IPS DF 6.9 (cell line): Measurements from ENCODE around the gene RNMT.

Source experiments
- DNase-seq: peaks from one replicate; pipeline ENCODE4 v3.0.0-alpha.2; 2013; ENCODE audit warnings: low read depth, low spot score
- H3K27ac ChIP-seq: one replicate; pipeline ENCODE4 v1.5.1; 2013; ENCODE audit warnings: low read length, control low read depth
- H3K27me3 ChIP-seq: 2 replicates; pipeline ENCODE4 v1.6.1; 2013; ENCODE audit warnings: mild to moderate bottlenecking, low read length; ENCODE audit not compliant: control insufficient read depth, insufficient read depth
- H3K36me3 ChIP-seq: 2 replicates; pipeline ENCODE4 v1.6.1; 2013; ENCODE audit warnings: low read length; ENCODE audit not compliant: control insufficient read depth, insufficient read depth
- H3K4me1 ChIP-seq: 2 replicates; pipeline ENCODE4 v1.6.1; 2013; ENCODE audit warnings: low read length; ENCODE audit not compliant: control insufficient read depth, insufficient read depth
- H3K4me3 ChIP-seq: 2 replicates; pipeline ENCODE4 v1.5.1; 2013; ENCODE audit warnings: mild to moderate bottlenecking, low read length
- H3K9me3 ChIP-seq: 2 replicates; pipeline ENCODE4 v1.6.1; 2013; ENCODE audit warnings: low read length, inconsistent platforms; ENCODE audit not compliant: control insufficient read depth, insufficient read depth
- WGBS: extraction: QIAGEN DNeasy Blood & Tissue Kit; methylation state at CpG from one replicate; pipeline ENCODE4 v1.1.7; 2013; ENCODE audit warnings: mixed read lengths, missing lambda C conversion rate; ENCODE audit not compliant: insufficient read length, insufficient coverage; 5-methylcytosine and 5-hydroxymethylcytosine counted together

The RNMT gene

DNA sequence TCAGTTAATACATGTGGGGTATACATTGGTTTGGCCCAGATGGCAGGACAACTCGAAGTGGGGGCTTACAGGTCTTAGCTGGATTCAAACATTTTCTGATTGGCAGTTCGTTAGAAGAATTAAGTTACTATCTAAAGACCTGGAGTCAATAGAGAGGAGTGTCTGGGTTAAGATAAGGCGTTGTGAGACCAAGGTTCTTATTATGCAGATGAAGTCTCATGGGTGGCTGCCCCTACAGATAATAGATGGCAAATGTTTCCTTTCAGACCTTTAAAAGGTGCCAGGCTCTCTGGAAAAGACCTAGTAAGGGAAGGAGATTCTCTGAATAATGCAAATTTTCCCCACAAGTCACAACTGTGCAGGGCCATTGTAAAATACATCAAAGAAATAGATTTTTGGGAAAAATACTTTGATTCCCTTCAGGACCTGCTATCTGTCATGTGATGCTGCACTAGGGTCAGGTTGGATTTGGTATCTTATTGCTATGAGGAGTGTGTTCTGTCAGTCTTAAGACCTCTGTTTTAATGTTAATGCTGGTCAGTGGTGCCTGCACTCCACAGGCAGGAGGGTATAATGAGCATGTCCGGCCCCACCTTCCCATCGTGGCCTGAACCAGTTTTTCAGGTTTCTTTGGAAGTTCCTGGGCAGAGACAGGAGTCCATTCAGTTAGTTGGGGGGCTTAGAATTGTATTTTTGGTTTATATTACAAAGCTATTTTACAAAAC, 83.2 kb downstream of the RNMT start:
- WGBS: no CpG with 5 or more reads among the region's 5 CpGs
- no peak for DNase-seq
- Histone ChIP-seq H3K27ac (no peak overlapping the region), H3K36me3 (no peaks in the 10 kb centered on the region), H3K4me3 (no peak overlapping the region), H3K4me1 (peaks cover 13% of the 10 kb centered on the region), H3K9me3 (no peaks in the 10 kb centered on the region), H3K27me3 (no peaks in the 10 kb centered on the region)

DNA sequence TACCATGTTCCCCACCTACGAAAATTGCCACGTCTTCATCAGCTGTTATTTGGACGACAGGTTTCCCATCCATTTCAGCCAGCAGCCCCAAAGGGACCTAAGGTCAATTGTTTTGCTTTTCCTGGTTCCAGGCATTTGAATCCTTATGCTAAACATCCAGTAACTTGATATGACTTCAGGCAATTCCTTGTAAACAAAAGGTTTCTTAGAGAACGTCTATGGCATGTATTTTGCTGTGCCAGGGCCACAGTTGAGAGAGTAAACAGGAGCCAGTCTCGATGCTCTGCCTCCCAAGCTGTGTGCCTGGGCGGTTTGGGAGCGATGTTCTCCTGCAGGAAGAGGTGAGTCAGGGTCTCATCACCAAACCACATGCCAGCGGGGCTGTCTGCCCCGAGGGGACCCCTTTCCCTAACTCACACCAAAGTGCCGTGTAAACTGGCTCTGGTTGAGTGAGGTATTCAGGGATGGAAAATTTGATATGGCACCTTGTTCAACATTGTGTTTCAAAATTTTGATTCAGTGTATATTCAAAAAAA, 84.5 kb downstream of the RNMT start:
- Histone ChIP-seq H3K27ac (no peak overlapping the region), H3K4me1 (peaks cover 13% of the 10 kb centered on the region), H3K4me3 (no peak overlapping the region), H3K27me3 (no peaks in the 10 kb centered on the region), H3K9me3 (no peaks in the 10 kb centered on the region), H3K36me3 (no peaks in the 10 kb centered on the region)
- no peak for DNase-seq
- WGBS: no CpG with 5 or more reads among the region's 10 CpGs

DNA sequence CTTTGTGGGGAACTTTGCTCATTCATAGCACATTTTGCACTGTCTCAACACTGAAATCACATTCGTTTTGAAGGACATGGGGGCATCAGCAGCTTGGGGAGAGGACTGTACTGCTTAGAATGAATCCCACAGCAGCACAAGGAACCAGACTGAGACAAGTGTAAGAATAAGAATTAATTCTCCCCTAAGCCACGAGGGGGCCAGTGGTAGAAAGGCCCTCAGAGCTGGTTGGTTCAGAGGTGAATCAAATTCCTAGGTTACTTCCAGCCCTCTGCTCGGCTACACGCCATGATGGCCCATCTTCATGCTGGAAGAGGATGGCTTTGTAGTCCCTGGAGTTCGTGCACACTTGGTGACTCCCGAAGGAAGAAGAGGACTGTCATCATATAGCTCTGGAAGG, 85.5 kb downstream of the RNMT start:
- H3K27ac ChIP-seq: no peak overlapping the region
- H3K36me3 ChIP-seq: no peaks in the 10 kb centered on the region
- DNase-seq: no peak
- no peak overlapping the region for H3K4me3 ChIP-seq
- WGBS: no CpG with 5 or more reads among the region's 6 CpGs
- peaks cover 13% of the 10 kb centered on the region for H3K4me1 ChIP-seq
- H3K9me3 ChIP-seq: no peaks in the 10 kb centered on the region
- H3K27me3 ChIP-seq: no peaks in the 10 kb centered on the region

DNA sequence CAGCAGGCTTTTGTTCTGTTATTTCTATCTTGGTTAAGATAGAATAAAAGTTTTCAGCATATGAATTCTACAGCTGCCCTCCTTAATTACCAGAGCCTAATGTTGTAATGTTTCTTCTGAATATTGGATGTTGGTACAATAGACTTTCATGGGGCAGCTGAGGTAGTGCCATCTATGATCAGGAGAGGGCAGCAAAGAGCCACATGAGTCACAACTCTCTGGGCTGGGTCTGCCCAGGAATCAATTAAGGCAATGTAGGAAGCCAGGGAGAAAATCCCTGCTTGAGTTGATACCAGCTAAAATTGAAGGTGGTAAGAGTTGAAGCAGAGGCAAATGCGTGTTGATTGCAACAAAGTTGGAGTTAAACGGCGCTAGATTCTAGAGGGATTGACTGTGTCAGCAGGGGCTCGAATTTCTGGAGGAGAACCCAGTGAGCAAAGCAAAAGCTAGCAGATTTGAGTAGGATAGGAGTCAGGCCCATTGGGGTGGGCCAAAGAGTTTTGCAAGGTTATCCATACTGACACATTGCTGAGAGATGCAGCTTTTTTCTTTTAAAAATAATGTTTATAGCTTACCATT, 86.9 kb downstream of the RNMT start:
- no CpG with 5 or more reads among the region's 4 CpGs for WGBS
- H3K9me3 ChIP-seq: no peaks in the 10 kb centered on the region
- H3K36me3 ChIP-seq: no peaks in the 10 kb centered on the region
- no peak for DNase-seq
- H3K4me1 ChIP-seq: peaks cover 11% of the 10 kb centered on the region
- H3K27ac ChIP-seq: no peak overlapping the region
- no peaks in the 10 kb centered on the region for H3K27me3 ChIP-seq
- H3K4me3 ChIP-seq: no peak overlapping the region
